HG03095 (cell line): ENCODE results near the gene FAAH.

Source experiments
- ATAC-seq: cut with Tn5 transposase; IDR thresholded peaks from one replicate; pipeline ENCODE4 v1.9.1; 2021; ENCODE audit warnings: moderate library complexity; ENCODE audit not compliant: unreplicated experiment

The FAAH gene

DNA sequence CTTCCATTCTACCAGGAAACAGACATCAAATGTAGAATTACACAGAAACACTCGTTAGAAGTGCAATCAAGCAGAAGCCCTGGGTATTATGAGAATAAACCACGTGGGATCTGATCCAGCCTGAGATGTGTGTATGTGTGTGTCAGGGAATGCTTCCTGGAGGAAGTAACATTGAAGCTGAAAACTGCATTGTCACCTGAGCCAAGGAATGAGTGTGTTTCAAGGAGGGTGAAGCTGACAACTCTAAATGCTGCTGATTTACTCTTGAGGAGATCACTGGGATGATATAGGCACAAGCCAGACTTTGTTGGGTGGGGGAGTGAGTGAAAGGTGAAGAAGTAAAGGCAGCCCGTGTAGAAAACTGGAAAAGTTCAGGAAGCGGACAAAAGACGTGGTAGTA is 27.6 kb downstream of the FAAH start:
- no peak for ATAC-seq

DNA sequence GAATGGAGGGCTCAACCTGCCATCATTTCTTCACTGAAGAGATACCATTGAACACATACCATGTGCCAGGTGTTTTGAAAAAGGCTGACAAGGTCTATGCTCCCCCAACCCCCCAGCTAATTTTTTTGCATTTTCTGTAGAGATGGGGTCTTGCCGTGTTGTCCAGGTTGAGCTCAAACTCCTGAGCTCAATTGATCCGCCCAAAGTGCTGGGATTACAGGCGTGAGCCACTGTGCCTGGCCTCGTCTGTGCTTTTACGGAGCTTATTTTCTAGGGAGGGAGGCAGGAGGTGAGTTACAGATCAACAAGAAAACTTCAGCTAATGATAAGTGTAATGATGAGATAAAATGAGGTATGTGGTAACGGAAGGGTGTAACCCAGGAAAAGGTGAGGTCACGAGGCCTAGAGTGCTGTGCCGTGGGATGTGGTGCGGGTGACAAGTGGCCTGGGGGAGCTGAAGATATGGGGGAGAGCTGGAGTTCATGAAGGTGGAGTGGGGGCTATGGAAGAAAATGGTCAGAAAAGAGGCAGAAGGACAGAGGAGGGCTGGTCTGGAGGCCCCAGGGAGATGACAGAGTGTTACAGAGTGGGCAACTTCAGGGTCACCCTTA is 28.2 kb downstream of the FAAH start:
- no peak for ATAC-seq

DNA sequence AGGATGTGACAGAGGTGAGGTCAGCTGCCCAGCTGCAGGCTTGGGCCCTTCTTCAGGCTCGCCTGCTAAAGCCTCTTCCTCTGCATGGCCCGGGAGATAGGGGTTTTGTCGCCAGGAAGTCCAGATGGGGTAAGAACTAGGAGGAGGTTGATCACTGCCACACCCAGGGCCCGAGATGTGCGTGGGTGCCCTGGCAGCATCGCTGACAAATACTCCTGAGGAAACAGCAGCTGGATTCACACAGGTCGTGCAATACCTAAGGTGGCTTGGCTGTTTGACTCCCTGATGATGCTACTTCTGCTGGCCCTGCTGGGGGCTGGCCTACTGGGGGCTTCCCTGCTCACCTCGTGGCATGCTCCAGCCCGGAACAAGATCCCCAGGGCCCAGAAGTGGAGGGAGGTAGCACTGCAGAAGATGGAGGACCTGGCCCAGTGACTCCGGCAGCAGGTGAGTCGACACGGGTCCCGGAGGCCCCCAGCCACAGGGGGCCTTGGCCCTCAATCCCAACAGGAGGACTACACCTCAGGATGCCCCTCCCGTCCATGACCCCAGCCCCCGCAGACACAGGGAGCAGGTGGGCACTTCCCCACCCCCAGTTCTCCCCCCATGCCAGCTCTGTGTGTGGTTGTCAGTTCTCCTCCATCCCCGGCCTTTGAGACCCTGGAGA is 29.6 kb downstream of the FAAH start:
- ATAC-seq, result no peak

DNA sequence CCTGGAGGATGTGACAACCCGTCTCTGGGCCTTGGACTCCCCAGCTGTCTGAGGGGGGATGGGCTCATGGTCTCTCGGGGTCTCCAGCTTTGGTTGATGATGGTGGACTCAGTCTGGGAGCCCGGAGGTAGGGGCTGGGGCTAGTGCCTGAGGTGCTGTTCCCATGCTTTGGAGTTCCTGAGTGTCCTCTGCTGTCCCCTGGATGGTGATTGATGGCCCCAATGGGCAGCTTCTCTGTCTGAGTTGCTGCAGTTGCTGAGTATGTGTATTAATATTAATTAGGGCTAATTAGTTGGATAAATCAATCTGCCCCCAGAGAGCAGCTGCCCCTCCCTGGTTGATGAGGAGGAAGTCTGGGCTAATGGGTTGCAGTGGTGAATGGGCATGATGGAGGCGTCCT is 30.6 kb downstream of the FAAH start:
- no peak for ATAC-seq

DNA sequence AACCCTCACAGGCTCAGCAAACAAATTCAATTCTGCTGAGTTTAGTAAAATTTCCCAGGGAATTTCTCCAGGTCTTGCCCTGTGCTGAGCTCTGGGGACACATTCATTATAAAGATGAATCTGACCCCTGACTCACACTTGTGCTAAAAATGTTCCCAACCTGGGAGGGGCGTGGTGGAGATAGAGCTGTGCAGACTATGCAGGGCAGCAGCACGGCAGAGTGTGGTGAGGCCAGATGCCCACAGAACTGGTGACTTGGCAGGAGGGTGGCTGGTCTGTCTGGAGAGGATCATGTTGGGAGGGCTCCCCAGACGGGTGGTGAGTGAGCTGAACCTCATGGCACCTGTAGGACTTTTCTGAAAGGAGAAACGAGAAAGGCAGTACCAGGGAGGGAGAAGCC is 31.6 kb downstream of the FAAH start:
- ATAC-seq, result no peak

DNA sequence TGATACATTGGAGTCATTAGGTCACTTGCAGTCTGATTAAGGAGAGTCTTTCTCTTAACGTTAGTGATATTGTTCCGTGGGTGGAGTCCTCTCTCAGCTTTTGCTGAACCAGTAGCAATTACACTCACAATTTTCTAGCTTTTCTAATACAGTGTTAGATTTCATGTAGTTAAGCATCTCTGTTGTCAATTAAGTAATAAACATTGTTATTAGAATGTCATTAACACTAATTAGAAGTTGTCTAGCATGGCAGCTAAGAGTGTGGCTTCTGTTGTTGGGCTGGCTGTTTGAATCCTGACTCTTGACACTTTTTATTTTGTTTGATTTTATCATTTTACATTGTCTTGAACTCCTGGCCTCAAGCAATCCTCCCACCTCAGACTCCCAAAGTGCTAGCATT is 33.4 kb downstream of the FAAH start:
- ATAC-seq, result no peak

DNA sequence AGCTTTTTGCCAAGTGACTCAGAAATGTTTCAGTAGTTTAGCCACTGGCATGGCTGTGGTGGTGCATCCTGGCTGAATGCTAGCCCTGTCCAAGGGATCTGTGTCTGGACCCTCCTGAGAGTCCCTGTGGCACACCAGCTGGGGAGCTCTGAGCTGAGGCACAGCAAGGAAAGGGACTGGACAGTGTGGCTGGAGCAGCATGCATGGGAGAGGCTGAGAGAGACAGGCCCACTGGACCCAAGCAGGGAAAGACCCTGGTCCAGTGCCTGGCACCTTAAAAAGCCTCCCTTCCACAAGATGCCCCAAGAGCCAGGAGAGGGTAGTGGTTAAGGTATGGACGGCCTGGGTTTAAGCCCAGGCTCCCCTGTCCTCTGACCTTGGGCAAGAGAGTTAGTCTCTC is 35.3 kb downstream of the FAAH start:
- no peak for ATAC-seq

DNA sequence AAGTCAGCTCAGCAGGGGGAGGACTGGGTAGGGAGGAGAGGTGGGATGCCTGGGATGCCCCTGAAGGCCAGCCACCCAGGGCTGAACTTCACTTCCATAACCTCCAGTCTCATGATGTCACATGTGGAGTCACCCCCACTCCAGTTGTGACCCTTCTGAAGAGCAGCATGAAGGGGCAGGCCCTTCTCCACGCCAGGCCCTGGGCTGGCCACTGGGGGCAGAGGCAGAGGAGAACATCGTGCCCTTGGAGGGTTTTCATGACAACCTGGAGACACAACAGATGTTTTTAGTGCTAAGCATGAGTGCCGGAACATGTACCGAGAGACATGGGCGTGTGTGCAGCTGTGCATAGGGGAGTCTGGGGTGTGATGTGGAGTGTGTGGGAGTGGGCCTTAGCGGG is 37.6 kb downstream of the FAAH start:
- ATAC-seq, result no peak

DNA sequence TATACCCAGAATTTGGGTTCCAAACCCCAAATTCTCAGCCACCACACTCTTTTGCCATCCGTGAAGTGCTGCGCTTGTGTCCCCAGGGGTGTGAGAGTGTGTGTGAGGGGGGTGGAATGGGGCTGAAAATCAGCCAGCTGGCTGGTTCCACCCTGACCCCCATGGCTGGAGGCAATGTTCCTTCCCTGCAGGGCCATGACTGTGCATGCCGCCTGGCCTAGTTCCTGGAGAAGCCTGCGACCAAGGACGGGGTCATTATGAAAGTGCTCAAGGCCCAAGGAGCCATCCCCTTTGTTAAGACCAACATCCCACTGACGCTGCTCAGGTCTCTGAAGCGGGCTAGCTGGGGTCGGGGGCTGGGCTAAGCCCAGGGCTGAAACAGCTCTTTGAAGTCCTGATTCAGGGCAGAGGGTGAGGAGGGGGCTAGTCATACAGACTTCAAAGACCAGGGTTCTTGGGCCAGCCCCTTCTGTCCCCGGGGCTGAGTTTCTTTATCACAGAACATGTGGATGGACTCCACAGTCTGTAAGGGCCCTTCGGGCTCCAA is 38.7 kb downstream of the FAAH start:
- no peak for ATAC-seq

DNA sequence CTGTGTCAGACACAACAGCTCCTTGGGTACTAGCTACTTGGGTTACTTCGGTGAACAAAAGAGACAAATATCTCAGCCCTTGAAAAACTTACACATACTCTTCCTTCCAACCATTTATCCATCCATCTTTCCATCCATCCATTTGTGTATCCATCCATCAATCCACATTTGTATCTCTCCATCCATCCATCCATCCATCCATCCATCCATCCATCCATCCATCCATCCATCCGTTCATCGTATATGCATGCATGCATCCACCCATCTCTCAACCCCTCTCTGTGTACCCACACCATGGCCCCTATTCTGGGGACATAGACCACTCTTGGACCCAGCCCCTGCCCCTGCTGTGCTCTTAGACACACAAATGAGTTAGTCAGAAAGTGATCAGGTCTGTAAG is 40.2 kb downstream of the FAAH start:
- ATAC-seq, result no peak

DNA sequence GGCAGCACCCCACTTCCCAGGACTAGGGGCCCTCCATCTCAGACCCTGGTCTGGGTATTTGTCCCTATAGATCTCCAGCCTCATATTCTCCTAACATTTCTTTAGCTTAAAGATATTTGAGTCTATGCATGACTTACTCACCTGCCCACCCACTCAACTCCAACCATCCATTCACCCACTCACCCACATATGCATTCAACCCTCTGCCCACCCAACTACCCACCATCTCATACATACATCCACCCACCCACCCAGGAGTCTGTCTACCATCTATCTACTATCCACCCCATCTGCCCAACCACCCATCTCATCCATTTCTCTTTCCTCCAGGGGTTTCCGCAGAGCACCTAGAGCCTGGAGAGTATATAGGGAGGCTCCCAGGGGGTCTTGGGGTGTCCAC is 42.7 kb downstream of the FAAH start:
- ATAC-seq, result no peak

DNA sequence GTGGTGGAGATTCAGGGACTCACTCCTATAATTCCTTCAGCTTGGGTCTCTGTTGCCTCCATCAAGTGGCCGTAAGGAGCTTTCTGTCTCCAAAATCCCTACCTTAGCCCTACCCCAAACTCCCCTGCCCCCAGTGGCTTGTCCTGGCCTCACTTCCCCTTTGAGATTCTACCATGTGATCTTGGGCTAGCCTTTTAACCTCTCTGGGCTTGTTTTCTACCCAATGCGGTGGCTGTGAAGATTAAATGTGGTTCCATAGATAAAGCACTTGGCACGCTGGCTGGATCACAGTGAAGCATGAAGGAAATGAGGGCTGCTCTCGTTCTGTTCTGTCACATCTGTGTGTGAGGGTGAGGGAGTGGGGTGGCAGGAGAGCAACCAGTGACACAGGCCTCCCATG is 43.6 kb downstream of the FAAH start:
- ATAC-seq, result no peak

DNA sequence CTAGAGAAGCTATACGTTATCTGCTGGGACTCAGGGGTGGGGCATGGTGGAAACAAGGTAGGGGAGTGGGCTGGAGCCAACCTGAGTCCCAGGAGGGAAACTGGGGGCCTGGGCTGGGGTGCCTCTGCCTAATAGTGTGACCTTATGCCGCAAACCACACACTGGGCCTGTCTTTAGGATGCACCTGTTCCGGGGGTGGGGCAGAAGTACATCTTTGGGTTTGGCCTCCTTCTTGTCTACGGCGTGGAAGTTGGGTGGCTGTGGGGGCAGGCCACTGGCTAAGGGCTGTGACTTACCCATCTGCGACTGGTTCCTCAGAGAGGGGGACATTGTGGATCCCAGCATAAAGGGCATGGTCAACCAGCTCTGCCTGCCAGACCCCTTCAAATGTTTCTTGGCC is 44.2 kb downstream of the FAAH start:
- no peak for ATAC-seq

DNA sequence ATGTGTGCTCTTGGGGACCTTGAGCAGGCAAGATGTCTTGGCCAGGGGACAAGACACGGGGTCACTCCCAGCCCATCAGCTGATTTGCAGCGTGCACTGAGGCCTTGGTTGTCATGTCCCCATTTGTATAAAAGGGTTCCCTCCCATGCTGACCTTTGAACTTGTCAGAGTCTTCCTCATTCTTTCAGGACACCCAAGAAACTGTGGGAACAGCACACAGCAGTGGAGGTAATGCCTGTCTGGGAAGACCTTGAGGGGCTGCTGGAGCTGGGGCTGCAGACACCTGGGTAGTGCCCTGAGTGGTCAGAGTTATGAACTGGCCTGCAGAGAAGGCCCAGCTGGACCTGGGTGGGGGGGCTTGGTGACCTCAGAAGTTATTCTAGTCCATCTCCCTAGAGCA is 46.4 kb downstream of the FAAH start:
- ATAC-seq, result no peak

DNA sequence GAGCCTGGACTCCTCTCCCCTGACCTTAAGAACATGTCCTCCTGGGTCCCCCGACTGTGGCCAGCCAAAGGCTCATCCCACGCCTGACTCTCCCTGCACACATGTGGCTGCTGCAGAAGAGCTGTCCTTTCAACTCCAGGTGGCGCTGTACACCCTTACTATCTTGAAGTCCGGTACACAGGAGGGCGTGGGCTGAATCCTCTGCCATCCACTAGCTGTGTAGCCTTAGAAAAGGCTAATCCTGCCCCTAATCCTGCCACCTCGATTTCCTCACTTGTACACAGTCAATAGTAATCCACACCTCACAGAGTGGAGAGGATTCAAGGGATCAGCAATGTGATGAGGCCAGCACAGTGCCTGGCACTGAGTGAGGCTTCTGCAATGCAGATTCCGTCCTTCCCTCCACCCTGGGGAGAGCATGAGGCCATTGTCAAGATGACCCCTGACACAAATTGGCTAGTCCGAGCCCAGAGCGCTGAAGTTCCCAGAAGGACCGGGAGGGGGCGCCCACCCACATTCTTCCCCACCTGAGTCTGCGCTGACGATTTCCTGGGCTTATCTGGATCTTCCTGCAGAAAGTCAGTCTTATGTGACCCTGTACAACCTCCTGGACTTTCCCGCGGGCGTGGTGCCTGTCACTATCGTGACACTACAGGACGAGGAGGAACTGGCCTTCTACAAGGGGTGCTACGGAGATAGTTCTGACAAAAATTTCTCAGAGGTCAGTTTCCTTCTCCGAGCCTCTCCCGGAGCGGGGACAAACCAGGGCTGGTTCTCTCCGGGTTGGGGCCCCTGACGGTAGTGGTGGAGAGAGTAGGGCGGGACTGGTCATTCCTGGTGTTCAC is 48.4 kb downstream of the FAAH start:
- ATAC-seq, result no peak

DNA sequence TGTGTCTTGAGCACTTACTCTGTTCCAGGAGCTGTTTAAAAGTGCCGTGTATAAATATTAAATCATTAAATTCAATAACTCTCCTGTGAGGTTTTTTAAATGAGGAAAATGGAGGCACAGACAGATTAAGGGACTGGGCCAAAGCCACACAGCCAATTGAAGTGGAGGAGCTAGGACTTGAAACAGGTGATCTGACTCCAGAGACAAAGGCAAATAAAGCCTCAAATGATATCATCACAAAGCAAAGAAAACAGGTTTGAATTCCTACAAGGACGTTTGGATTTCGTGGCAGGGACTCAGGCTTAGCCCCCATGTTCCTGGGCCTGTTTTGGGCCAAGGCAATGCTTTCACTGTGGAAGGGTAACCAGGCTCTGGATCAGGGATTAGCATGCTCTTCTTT is 50.3 kb downstream of the FAAH start:
- ATAC-seq, result no peak

DNA sequence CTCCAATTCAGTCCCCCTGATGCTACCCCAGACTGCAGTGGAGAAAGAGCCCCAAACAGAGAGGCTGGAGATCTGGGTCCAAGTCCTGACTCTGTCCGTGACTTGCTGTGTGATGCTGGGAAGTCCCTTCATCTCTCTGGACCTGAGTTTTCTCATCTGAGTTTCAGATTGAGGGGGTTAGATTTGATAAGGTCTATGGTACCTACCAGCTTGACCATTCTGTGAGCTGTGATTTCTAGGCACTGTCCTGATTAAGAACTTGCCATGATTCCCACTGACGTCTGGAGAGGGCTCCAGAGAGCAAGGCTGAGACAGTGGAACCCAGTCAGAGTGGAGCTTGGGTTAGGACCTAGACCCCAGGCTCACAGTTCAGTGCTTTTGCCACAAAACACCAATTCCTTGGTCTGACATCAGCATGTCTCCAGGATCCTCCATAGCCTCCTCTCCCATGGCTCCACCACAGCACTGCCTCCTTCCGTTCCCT is 51.7 kb downstream of the FAAH start:
- ATAC-seq, result no peak

DNA sequence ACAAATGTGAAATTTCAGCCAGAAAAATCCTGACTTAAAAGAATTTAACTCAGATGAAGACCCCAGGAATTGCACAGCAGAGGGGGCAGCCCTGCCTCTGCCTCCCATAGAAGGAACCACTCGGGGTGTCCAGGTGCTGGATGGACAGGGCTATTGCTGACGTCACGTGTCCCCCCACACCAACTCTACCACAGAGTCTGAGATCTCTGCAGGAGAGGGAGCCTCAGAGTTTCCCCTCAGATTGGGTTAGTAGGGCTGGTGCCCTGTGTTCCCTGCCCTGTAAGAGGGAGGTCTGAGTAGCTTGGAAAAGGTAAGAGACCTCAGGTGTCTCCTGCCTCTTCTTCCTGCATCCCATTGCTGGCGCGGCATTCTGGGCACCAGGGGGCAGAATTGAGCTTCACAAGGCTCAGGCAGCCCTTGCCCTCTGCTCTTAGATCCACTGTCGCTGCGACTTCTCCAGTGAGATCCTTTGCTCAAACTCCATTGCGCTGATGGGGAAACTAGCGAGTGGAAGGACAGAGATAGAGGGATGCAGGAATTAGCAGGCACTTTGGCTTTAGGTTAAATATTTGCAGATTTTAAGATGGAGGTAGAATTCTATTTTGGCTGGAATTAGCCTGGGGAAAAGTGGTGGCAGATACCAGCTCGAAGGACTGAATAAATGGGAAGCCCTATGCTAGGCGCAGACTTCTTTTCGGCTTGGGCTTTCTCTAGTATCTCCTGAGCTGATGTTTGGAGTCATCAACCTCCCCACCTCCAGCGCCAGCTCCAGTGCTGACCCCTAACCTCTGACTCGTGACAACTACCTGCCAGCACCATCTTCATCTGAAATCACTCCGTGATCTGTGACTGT is 52.8 kb downstream of the FAAH start:
- no peak for ATAC-seq

DNA sequence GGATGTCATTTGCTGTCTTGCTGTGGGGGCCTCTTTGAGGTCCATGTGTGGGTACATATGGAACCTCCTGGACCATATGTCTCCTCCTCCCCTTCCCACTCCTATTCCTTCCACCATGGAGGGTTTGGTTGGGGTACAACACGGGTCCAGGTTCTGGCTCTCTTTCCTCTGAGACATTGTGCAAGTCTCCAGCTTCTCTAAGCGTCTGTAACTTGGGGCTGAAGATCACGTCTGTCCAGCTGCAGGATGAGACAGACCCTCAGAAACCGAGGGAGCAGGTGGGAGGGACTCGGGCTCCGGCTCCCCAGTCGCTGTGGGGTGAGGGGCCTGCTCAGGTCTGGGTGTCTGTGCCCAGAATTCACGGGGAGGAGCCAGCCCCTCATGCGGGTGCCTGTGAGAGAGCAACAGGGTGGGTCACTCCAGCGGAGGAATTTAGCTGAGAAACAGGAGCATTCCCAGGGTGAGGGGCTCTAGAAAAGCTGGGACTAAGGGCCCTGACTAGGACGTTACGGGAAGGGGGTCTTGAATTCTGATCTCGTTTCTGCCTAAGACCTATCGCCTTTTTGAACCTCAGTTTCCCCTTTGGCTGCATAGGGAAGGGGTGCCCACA is 53.5 kb downstream of the FAAH start:
- ATAC-seq, result no peak

DNA sequence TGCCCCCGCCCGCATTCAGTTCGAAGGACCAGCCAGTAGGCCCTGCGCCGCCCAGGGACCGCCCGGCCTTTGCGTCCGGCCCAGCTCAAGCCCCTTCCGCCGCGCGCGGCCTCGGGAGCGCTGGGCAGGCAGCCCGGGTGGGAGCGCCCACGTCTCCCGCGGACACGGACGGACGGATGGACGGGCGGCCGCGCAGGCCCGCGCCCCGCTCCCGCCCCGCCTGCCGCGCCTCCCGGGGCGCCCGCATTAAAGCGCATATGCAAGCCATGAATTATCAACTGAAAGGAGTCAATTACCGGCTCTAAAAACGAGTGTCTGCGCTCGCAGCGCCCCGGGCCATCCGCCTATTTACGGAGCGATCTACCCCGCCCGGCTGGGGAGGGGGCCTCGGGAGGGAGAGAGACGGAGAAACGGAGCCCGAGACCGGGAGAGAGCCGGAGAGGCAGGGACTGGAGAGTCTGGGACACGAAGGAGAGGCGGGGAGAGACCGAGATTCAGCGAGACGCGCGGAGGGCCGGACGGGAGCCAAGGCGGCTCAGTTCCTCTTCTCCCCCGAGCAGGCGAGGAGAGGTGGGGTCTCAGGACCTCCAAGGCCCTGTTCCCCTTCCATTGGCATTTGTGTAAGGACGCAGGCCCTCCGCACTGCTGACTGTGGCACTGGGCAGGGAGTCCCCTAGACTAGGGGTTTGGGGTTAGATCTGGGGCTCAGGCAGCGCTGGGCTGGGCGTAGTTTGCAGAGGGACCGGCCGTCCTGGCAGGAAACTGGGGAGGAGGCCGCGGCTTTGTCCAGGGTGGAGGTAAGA is 54.2 kb downstream of the FAAH start:
- ATAC-seq, result no peak
